OCI-LY7 (cell line): Measurements from ENCODE around the gene TBX6.
A peak's percentile ranks its signal among the peaks of the same experiment; 100 is the strongest.

Source experiments
- CTCF ChIP-seq: fragments of 200-600 bp; sonication (generic); conservative IDR thresholded peaks from 2 replicates; pipeline ENCODE4 v1.5.1; 2014; ENCODE audit warnings: mild to moderate bottlenecking, antibody characterized with exemption, low read length, moderate library complexity, mixed read lengths
- EZH2phosphoT487 ChIP-seq: fragments of 200-600 bp; sonication (generic); IDR thresholded peaks from 2 replicates; pipeline ENCODE4 v1.6.1; 2018; ENCODE audit warnings: low read depth, borderline replicate concordance, mild to moderate bottlenecking, mixed run types, antibody characterized with exemption, low read length, moderate library complexity, mixed read lengths

- peak; percentile 84 for TF ChIP-seq CTCF
- TF ChIP-seq EZH2phosphoT487: no peak
Measured at GRCh38 chr16:30112197-30113030, 20.7 kb upstream of the TBX6 start.
